Upper lobe of left lung (tissue), 6 donors: ENCODE data around the gene TAS2R30. TPM values are rescaled to one million over a fixed set of nuclear protein-coding genes. Genes with fewer than 3 reads are reported as not detected.
"Not testable (repeated sequence)": the region's sequence is repeated elsewhere in the genome, so short reads cannot be mapped to it uniquely, and the experiment has no call there.

Source experiments
- ATAC-seq, 2 donors: fragments of 200-7000 bp; cut with Tn5 transposase; one replicate each; pipeline ENCODE4 v1.9.1; 2022; ENCODE audit warnings: mild to moderate bottlenecking in 2 of 2, moderate library complexity in 2 of 2; ENCODE audit not compliant: low FRiP score in 2 of 2
- DNase-seq, 2 donors: peaks; one replicate each; pipeline ENCODE4 v3.0.0-alpha.2; 2019 to 2020
- H3K27ac ChIP-seq, 4 donors: fragments of 200-600 bp; sonication (generic); one replicate each; pipeline ENCODE4 v1.5.1; 2016 to 2019
- H3K27me3 ChIP-seq, 4 donors: fragments of 200-600 bp; sonication (generic); one replicate each; pipeline ENCODE4 v1.5.1; 2017 to 2019
- H3K36me3 ChIP-seq, 4 donors: fragments of 200-600 bp; sonication (generic); one replicate each; pipeline ENCODE4 v1.5.1; 2016 to 2019
- H3K4me1 ChIP-seq, 4 donors: fragments of 200-600 bp; sonication (generic); one replicate each; pipeline ENCODE4 v1.5.1; 2018 to 2019
- H3K4me3 ChIP-seq, 4 donors: fragments of 200-600 bp; sonication (generic); one replicate each; pipeline ENCODE4 v1.5.1; 2017 to 2019; ENCODE audit warnings: mild to moderate bottlenecking in 2 of 4, moderate library complexity in 1 of 4
- H3K9me3 ChIP-seq, 4 donors: fragments of 200-600 bp; sonication (generic); one replicate each; pipeline ENCODE4 v1.5.1; 2018 to 2019
- EP300 ChIP-seq, 4 donors: sonication (generic); formaldehyde crosslinking; IDR thresholded peaks; one replicate each; pipeline ENCODE4 v1.5.1; 2017; ENCODE audit warnings: antibody characterized with exemption in 4 of 4, control low read depth in 2 of 4
- POLR2A ChIP-seq, 4 donors: fragments of 450-650 bp; IDR thresholded peaks; one replicate each; pipeline ENCODE4 v1.5.1; 2016 to 2017; ENCODE audit warnings: antibody characterized with exemption in 4 of 4, mild to moderate bottlenecking in 2 of 4
- POLR2AphosphoS5 ChIP-seq, 2 donors: sonication (generic); formaldehyde crosslinking; IDR thresholded peaks; one replicate each; pipeline ENCODE4 v1.5.1; 2017; ENCODE audit warnings: antibody characterized with exemption in 2 of 2
- WGBS, 2 donors: methylation state at CpG; one replicate each; pipeline ENCODE4 v1.1.5; 2017 to 2018; 5-methylcytosine and 5-hydroxymethylcytosine counted together
- total RNA-seq, 6 donors: library from RNA; depleted of rRNA in 4 of 6; stranded (reverse); fragments of >200 nt in 4 of 6; gene quantifications; one replicate each; pipeline versions ENCODE4 v1.1.0 to v1.2.1, GENCODE V29; 2016 to 2021
- TF ChIP-seq, protein P1 (sequence below), 6 experiments: fragments of 450-650 bp in 4 of 6; fragments of 200-600 bp in 2 of 6; sonication (generic) in 2 of 6; IDR thresholded peaks; one replicate each; pipeline ENCODE4 v1.5.1; 2016 to 2019; ENCODE audit warnings: antibody characterized with exemption in 6 of 6
- donor health status: DM: no; HTN: no; CAD: no; lungs with moderate emphysema.
- donor health status: DM: no; HTN: yes; CAD: no; lungs with severe emphysema.

The TAS2R30 gene
- total RNA-seq, 6 donors from 2014 or later, result 1.4 to 20.2 (median 6.0) TPM

- TF ChIP-seq EP300 (IDR thresholded peaks at IDR 0.05), result no peak
- WGBS, 2 donors, result 92% methylated on average over 2 of the region's 2 CpGs
- no peaks in the 10 kb centered on the region for H3K36me3 ChIP-seq
- no peaks in the 10 kb centered on the region for H3K27me3 ChIP-seq
- DNase-seq (no peak), ATAC-seq (no peak)
- H3K9me3 ChIP-seq, result no peaks in the 10 kb centered on the region
- H3K4me1 ChIP-seq, result no peaks in the 10 kb centered on the region
- H3K27ac ChIP-seq, result no peak overlapping the region
- no peak overlapping the region for H3K4me3 ChIP-seq
These were observed 628 bp downstream of the TAS2R30 start for GRCh38 chr12:11133816-11134215.

DNA sequence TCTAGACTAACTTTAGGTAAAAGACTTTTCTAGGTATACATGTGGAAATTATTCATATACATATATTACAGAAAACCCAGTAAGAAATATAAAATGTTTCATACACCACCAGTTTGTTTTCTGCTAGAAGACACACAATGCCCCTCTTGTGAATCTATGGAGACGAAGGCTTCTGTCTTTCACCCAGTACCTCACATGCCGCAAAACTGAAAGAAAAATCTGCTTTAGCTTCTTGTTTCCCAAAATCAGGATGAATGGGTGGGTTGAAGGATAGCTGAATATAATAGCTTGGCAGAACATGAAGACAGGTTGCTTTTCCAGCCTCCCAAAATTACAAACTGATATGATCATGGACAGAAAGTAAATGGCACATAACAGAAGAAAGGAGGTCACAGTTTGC is 1.3 kb downstream of the TAS2R30 start:
- TF ChIP-seq EP300 (IDR thresholded peaks at IDR 0.05) (no peak), POLR2A (IDR thresholded peaks at IDR 0.05) (no peak), POLR2AphosphoS5 (IDR thresholded peaks at IDR 0.05) (no peak)
- TF ChIP-seq, protein P1, sequence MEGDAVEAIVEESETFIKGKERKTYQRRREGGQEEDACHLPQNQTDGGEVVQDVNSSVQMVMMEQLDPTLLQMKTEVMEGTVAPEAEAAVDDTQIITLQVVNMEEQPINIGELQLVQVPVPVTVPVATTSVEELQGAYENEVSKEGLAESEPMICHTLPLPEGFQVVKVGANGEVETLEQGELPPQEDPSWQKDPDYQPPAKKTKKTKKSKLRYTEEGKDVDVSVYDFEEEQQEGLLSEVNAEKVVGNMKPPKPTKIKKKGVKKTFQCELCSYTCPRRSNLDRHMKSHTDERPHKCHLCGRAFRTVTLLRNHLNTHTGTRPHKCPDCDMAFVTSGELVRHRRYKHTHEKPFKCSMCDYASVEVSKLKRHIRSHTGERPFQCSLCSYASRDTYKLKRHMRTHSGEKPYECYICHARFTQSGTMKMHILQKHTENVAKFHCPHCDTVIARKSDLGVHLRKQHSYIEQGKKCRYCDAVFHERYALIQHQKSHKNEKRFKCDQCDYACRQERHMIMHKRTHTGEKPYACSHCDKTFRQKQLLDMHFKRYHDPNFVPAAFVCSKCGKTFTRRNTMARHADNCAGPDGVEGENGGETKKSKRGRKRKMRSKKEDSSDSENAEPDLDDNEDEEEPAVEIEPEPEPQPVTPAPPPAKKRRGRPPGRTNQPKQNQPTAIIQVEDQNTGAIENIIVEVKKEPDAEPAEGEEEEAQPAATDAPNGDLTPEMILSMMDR (IDR thresholded peaks at IDR 0.05), result no peak
- DNase-seq (no peak), ATAC-seq (no peak)
- H3K4me1 ChIP-seq, result no peaks in the 10 kb centered on the region
- 93 to 95% methylated on average over 2 of the region's 2 CpGs for WGBS, 2 donors
- H3K27me3 ChIP-seq, result no peaks in the 10 kb centered on the region
- H3K4me3 ChIP-seq, result no peak overlapping the region
- no peak overlapping the region for H3K27ac ChIP-seq
- no peaks in the 10 kb centered on the region for H3K9me3 ChIP-seq
- H3K36me3 ChIP-seq, result no peaks in the 10 kb centered on the region

GRCh38 chr12:11130999-11131398 is 3.4 kb downstream of the TAS2R30 start:
- DNase-seq, result no peak
- TF ChIP-seq POLR2AphosphoS5 (IDR thresholded peaks at IDR 0.05), result no peak
- TF ChIP-seq, protein P1 (IDR thresholded peaks at IDR 0.05), result no peak
- TF ChIP-seq POLR2A (IDR thresholded peaks at IDR 0.05), result no peak
- no peak for TF ChIP-seq EP300 (IDR thresholded peaks at IDR 0.05)
- H3K9me3 ChIP-seq, result no peaks in the 10 kb centered on the region
- no peaks in the 10 kb centered on the region for H3K27me3 ChIP-seq
- no peak overlapping the region for H3K27ac ChIP-seq
- WGBS, 2 donors, result 81 to 92% methylated on average over 2 of the region's 2 CpGs
- no peaks in the 10 kb centered on the region for H3K4me1 ChIP-seq
- no peak overlapping the region for H3K4me3 ChIP-seq
- H3K36me3 ChIP-seq, result no peaks in the 10 kb centered on the region
- no peak for ATAC-seq

GRCh38 chr12:11130382-11130781 is 4.1 kb downstream of the TAS2R30 start:
- ATAC-seq (no peak), DNase-seq (no peak)
- Histone ChIP-seq H3K36me3 (no peaks in the 10 kb centered on the region), H3K4me1 (no peaks in the 10 kb centered on the region), H3K4me3 (no peak overlapping the region), H3K27ac (no peak overlapping the region), H3K27me3 (no peaks in the 10 kb centered on the region), H3K9me3 (no peaks in the 10 kb centered on the region)
- WGBS, 2 donors, result 100% methylated on average over 3 of the region's 3 CpGs
- TF ChIP-seq, protein P1 (IDR thresholded peaks at IDR 0.05), result no peak
- TF ChIP-seq EP300 (IDR thresholded peaks at IDR 0.05) (no peak), POLR2AphosphoS5 (IDR thresholded peaks at IDR 0.05) (no peak), POLR2A (IDR thresholded peaks at IDR 0.05) (no peak)

- H3K36me3 ChIP-seq, H3K4me1 ChIP-seq, ATAC-seq, H3K27me3 ChIP-seq, H3K27ac ChIP-seq, H3K4me3 ChIP-seq, DNase-seq: not testable (repeated sequence)
- H3K9me3 ChIP-seq, result peaks cover 0 to 17% (median 3%) of the 10 kb centered on the region in 4 donors
- 90 to 100% methylated on average over 1 of the region's 1 CpG for WGBS, 2 donors
These were observed 20.3 kb downstream of the TAS2R30 start for GRCh38 chr12:11114130-11114529.

DNA sequence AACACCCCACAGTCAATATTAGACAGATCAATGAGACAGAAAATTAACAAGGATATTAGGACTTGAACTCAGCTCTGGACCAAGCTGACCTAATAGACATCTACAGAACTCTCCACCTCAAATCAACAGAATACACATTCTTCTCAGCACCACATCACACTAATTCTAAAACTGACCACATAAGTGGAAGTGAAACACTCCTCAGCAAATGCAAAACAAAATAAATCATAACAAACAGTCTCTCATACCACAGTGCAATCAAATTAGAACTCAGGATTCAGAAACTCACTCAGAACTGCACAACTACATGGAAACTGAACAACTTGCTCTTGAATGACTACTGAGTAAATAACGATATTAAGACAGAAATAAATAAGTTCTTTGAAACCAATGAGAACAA is 23.2 kb downstream of the TAS2R30 start:
- not testable (repeated sequence) for DNase-seq, H3K4me1 ChIP-seq, H3K27ac ChIP-seq, H3K36me3 ChIP-seq, H3K27me3 ChIP-seq, ATAC-seq, H3K4me3 ChIP-seq
- WGBS, 2 donors, result 89 to 90% methylated on average over 1 of the region's 1 CpG
- H3K9me3 ChIP-seq, result peaks cover 0 to 17% (median 0%) of the 10 kb centered on the region in 4 donors
